Uterus (tissue), 2 donors: ENCODE results near the gene RAB14.

Source experiments
- POLR2A ChIP-seq, 2 donors: fragments of 450-650 bp; IDR thresholded peaks; one replicate each; pipeline ENCODE4 v1.6.1; 2016; ENCODE audit warnings: antibody characterized with exemption in 2 of 2, mild to moderate bottlenecking in 1 of 2, moderate library complexity in 1 of 2
- TF ChIP-seq, protein P1 (sequence below), 4 experiments: fragments of 200-600 bp in 2 of 4; fragments of 450-650 bp in 2 of 4; sonication (generic) in 2 of 4; IDR thresholded peaks; one replicate each; pipeline ENCODE4 v1.5.1; 2016 to 2019; ENCODE audit warnings: antibody characterized with exemption in 4 of 4, mild to moderate bottlenecking in 2 of 4, moderate library complexity in 1 of 4

DNA sequence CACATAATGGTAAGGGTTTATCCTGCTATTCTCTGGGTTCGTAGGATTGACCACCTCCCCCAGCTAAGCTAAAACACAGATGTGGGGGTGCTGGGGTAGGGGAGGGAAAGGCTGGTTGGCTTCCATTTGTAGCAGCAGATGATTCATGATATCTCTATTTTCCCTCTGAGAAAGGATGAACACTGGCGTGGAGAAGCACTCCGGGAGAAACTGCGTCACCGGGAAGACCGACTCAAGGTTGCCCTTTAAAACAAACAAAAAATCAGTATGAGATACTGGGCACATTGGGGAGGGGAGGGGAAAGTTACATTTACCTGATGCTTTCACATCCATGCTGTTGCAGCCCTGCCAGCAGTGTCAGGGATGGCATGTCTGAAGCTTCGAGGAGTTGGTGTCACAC, 28.2 kb downstream of the RAB14 start:
- TF ChIP-seq, protein P1, sequence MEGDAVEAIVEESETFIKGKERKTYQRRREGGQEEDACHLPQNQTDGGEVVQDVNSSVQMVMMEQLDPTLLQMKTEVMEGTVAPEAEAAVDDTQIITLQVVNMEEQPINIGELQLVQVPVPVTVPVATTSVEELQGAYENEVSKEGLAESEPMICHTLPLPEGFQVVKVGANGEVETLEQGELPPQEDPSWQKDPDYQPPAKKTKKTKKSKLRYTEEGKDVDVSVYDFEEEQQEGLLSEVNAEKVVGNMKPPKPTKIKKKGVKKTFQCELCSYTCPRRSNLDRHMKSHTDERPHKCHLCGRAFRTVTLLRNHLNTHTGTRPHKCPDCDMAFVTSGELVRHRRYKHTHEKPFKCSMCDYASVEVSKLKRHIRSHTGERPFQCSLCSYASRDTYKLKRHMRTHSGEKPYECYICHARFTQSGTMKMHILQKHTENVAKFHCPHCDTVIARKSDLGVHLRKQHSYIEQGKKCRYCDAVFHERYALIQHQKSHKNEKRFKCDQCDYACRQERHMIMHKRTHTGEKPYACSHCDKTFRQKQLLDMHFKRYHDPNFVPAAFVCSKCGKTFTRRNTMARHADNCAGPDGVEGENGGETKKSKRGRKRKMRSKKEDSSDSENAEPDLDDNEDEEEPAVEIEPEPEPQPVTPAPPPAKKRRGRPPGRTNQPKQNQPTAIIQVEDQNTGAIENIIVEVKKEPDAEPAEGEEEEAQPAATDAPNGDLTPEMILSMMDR (IDR thresholded peaks at IDR 0.05) = no peak
- no peak for TF ChIP-seq POLR2A (IDR thresholded peaks at IDR 0.05)
